Astrocyte of the cerebellum (primary cell): Measurements from ENCODE around the gene GALR3.

Source experiments
- DNase-seq: peaks from one replicate; pipeline ENCODE4 v3.0.0-alpha.2; 2011; ENCODE audit warnings: low read depth
- H3K4me3 ChIP-seq: 2 replicates; pipeline ENCODE4 v1.5.1; 2011; ENCODE audit warnings: mild to moderate bottlenecking, low read depth, low read length, moderate library complexity
- in situ Hi-C: cut with HindIII; loops from 2 replicates; pipeline ENCODE4 v1.10.0; 2017; ENCODE audit warnings: low sequenced_read_pairs
- TF ChIP-seq, protein P1 (sequence below): IDR thresholded peaks from 2 replicates; pipeline ENCODE4 v1.5.1; 2012; ENCODE audit warnings: low read length, low read depth, moderate library complexity, mild to moderate bottlenecking; ENCODE audit errors: missing control alignments

GALR3 gene

DNA sequence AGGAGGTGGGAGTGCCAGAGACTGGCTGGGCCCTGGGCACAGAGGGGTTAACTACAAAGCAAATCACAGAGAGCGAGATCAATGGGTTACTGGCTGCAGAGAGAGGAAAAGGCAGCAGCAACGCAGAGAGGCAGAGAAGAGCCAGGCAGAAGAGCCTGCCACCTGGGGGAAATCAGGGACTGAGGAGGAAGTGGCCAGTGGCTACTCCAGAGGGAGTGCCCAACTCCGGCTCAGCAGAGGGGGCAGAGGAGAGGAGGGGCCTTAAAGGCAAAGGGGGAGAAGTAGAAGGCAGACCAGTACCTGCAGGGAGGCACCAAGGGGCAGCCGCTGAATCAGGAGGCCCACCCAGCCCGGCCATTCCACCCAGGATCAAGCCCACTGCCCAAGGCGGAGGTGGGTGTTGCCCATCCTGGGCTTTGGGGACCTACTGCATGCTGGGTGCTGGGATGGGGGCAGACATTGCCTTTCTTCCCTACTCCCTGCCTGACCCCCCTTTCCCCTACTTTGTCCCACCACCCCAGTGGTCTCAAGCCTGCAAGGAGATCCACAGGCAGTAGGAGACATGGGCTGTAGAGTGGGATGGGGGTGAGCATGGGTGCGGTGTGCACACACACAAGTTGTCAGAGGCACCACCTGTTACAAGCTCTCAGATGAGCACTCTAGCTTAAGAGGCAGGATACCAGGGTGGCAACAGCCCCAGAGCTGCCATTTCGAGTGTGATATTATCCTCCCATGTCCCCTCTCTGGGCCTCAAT, 926 bp upstream of the GALR3 start:
- in situ Hi-C loops, result no loop called here
- DNase-seq, result no peak
- no peak overlapping the region for H3K4me3 ChIP-seq
- TF ChIP-seq, protein P1, sequence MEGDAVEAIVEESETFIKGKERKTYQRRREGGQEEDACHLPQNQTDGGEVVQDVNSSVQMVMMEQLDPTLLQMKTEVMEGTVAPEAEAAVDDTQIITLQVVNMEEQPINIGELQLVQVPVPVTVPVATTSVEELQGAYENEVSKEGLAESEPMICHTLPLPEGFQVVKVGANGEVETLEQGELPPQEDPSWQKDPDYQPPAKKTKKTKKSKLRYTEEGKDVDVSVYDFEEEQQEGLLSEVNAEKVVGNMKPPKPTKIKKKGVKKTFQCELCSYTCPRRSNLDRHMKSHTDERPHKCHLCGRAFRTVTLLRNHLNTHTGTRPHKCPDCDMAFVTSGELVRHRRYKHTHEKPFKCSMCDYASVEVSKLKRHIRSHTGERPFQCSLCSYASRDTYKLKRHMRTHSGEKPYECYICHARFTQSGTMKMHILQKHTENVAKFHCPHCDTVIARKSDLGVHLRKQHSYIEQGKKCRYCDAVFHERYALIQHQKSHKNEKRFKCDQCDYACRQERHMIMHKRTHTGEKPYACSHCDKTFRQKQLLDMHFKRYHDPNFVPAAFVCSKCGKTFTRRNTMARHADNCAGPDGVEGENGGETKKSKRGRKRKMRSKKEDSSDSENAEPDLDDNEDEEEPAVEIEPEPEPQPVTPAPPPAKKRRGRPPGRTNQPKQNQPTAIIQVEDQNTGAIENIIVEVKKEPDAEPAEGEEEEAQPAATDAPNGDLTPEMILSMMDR, result no peak

DNA sequence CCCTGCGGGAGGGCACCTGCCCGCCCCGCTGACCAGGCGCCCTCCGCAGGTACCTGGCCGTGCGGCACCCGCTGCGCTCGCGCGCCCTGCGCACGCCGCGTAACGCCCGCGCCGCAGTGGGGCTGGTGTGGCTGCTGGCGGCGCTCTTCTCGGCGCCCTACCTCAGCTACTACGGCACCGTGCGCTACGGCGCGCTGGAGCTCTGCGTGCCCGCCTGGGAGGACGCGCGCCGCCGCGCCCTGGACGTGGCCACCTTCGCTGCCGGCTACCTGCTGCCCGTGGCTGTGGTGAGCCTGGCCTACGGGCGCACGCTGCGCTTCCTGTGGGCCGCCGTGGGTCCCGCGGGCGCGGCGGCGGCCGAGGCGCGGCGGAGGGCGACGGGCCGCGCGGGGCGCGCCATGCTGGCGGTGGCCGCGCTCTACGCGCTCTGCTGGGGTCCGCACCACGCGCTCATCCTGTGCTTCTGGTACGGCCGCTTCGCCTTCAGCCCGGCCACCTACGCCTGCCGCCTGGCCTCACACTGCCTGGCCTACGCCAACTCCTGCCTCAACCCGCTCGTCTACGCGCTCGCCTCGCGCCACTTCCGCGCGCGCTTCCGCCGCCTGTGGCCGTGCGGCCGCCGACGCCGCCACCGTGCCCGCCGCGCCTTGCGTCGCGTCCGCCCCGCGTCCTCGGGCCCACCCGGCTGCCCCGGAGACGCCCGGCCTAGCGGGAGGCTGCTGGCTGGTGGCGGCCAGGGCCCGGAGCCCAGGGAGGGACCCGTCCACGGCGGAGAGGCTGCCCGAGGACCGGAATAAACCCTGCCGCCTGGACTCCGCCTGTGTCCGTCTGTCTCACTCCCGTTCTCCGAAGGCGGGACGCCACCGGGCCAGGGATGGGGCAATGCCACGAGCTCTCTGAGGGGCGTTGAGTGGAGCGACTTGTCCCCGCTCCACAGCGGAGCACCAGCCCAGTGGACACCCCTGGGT, 1.8 kb downstream of the GALR3 start:
- TF ChIP-seq, protein P1, result no peak
- DNase-seq, result no peak
- in situ Hi-C loops, result no loop called here
- H3K4me3 ChIP-seq, result peak overlapping the region; percentile 18

DNA sequence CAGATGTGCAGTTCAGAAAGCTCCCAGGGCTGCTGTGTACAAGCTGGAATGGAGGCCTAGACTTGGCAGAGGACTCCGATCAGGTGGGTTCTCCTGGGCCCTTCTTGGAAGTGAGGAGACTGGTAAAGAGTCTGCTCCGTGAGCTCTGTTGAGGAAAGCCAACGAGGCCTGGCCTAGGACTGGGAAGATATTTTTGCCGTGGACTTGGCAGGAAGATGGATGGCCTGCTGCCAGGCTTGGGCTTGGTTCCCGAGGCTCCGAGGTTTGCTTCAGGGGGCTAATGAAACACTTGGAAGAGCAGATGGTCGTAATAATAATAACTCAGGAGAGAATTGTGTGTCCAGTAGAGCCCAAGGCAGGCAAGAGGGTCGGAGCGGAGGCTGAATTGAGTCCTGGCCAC, 3.9 kb downstream of the GALR3 start:
- in situ Hi-C loops, result no loop called here
- TF ChIP-seq, protein P1, result no peak
- no peak for DNase-seq
- no peak overlapping the region for H3K4me3 ChIP-seq

DNA sequence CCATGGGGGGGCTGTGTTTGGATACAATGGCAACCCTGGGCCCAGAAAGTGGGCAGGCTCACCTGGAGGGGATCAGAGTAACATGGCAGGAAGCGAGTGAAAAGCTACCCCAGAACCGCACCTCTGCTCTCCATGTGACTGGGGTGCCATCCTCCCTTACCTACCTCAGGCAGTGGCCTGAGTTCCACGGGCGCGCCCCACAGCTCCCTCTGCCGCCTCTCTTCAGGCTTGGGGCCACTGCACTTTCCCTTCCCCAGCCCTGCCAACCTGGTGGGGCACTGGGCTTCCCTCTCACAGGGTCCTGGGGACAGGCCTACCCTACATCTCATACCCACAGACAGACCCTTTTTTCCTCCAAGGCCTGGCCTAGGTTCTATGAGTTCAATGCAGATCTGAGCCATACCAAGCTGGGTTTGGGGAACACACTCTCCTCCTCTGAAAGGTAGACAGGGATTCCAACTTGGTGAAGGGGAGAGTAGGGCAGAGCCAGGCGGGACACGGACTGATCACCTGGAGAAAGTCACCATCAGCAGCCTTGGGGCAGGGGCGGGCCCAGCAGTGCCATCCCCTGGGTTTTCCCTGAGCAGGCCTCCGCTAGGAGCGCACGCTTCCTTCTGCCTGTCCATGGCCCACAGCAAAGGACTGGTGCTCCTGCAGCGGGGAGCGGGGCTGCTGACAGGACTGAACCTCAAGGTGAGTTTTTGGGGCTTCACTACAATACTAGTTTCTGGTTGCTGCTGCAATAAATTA, 7.1 kb downstream of the GALR3 start:
- in situ Hi-C loops, result no loop called here
- H3K4me3 ChIP-seq, result no peak overlapping the region
- no peak for DNase-seq
- TF ChIP-seq, protein P1, result no peak

DNA sequence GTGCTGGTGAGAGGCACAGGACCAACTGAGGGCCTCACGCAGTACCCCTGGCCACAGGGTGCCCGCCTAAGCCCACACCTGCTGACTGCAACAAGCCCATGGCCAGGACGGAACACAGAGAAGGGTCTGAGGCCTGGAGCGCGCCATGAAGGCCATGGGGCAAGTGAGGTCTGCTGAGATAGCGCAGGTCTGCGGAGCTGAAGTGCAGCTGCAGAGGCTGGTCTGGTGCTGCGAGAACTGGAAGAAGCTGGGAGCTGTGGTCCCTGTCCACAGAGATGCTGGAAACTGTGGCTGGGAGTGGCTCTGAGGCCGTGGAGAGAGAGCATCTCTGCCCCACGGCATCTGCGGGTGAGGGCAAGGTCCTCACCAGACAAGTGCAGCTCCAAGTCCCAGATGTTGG, 8.3 kb downstream of the GALR3 start:
- TF ChIP-seq, protein P1, result no peak
- in situ Hi-C loops, result no loop called here

More for the DNA sequence above, 8.3 kb downstream of the GALR3 start:
- DNase-seq, result no peak
- no peak overlapping the region for H3K4me3 ChIP-seq
